Erythroblast (primary cell): ENCODE data around the gene HMGB4.

Experiments
- DNase-seq, 2 experiments: peaks; one replicate each; lab custom pipeline; 2025; lab: John Stamatoyannopoulos, UW
- GATA1 ChIP-seq: IDR thresholded peaks from 2 replicates; pipeline ENCODE4 v1.6.1; 2011; ENCODE audit warnings: low read depth, mild to moderate bottlenecking, control low read depth, low read length, moderate library complexity
- POLR2A ChIP-seq: IDR thresholded peaks from 2 replicates; pipeline ENCODE4 v1.6.1; 2011; ENCODE audit warnings: mild to moderate bottlenecking, low read length

The HMGB4 gene

GRCh38 chr1:33897092-33897725 lies 33.3 kb downstream of the HMGB4 start:
- TF ChIP-seq POLR2A (no peak), GATA1 (no peak)
- no peak for DNase-seq

GRCh38 chr1:33898406-33898805 lies 34.5 kb downstream of the HMGB4 start:
- TF ChIP-seq GATA1 (no peak), POLR2A (no peak)
- no peak for DNase-seq

GRCh38 chr1:33898881-33899280 lies 35.0 kb downstream of the HMGB4 start:
- DNase-seq, result no peak
- TF ChIP-seq POLR2A, result no peak
- TF ChIP-seq GATA1, result no peak

GRCh38 chr1:33899746-33900145 lies 35.9 kb downstream of the HMGB4 start:
- no peak for DNase-seq
- TF ChIP-seq GATA1 (no peak), POLR2A (no peak)

GRCh38 chr1:33902486-33903209 lies 38.8 kb downstream of the HMGB4 start:
- TF ChIP-seq POLR2A (no peak), GATA1 (no peak)
- DNase-seq, result peak; percentile 17 to 51

GRCh38 chr1:33903210-33903589 lies 39.3 kb downstream of the HMGB4 start:
- TF ChIP-seq GATA1, result no peak
- TF ChIP-seq POLR2A, result no peak
- no peak for DNase-seq

- no peak for DNase-seq
These were observed 41.4 kb downstream of the HMGB4 start for GRCh38 chr1:33905241-33905640.

GRCh38 chr1:33906156-33906555 lies 42.3 kb downstream of the HMGB4 start:
- no peak for DNase-seq
- TF ChIP-seq POLR2A, result no peak
- no peak for TF ChIP-seq GATA1

More at GRCh38 chr1:33905241-33905640, 41.4 kb downstream of the HMGB4 start:
- TF ChIP-seq POLR2A (no peak), GATA1 (no peak)

GRCh38 chr1:33908324-33908956 lies 44.6 kb downstream of the HMGB4 start:
- no peak for DNase-seq
- no peak for TF ChIP-seq GATA1
- TF ChIP-seq POLR2A, result no peak
